Measurements from ENCODE around the gene RNF112.
A peak's percentile ranks its signal among the peaks of the same experiment; 100 is the strongest.
"Not testable (repeated sequence)": the region's sequence is repeated elsewhere in the genome, so short reads cannot be mapped to it uniquely, and the experiment has no call there.

RNF112 gene

GRCh38 chr17:19447085-19447583, 36.1 kb downstream of the RNF112 start:
- DNase-seq (ENCODE audit: low read depth in 3 of 3) = peak; percentile 27 to 62 (median 54)

DNA sequence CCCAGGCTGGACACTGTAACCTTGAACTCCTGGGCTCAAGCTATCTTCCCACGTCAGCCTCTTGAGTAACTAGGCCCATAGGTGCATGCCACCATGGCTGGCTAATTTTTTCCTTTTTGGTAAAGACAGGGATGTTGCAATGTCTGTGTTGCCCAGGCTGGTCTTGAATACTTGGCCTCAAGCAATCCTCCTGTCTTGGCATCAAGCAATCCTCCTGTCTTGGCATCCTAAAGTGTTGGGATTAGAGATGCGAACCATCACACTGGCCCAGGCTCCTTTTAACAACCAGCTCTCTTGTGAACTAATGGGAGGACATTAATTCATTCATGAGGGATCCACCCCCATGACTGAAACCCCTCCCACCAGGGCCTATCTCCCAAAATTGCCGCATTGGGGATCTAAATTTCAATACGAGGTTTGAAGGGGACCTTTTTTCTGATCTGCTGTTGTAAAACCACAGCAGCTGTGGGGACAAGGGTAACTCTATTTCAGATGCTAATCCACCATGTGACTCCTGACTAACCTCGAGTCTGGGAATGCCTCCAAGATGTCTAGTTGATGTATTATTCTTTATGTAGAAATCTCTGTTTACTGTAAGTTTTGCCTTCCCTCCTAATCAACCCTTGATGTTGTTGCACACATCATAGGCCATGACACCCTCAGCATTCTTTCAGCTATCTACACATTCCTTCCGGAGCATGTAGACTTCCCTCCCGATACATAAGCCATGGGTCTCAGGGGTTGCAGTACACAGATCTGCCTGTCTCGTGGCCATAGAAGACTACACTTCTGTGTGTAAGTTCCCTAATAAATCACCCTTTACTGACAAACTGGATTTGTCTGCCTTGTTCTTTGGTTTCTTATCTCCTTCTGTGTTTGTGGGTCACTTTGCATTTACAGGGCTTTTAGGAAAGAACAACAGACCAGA, 37.6 kb downstream of the RNF112 start:
- no peak for DNase-seq (ENCODE audit: low read depth in 3 of 3)

DNA sequence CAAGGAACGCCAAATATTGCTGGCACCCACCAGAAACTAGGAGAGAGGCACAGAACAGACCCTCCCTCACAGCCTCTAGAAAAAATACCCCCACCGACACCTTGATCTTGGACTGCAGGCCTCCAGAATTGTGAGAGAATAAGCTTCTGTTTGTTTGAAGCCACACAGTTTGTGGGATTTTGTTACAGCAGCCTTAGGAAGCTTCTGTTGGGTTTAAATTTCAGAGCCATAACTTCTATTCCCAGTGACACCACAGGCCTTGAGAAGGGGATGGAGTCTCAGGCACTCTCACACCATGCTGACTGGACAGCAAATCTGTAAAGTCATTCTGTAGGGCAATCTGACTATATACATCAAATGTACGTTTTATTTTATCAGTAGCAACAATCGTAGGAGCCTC, 38.6 kb downstream of the RNF112 start:
- no peak for DNase-seq (ENCODE audit: low read depth in 3 of 3)

GRCh38 chr17:19453296-19453695, 42.3 kb downstream of the RNF112 start:
- no peak for DNase-seq (ENCODE audit: low read depth in 3 of 3)

GRCh38 chr17:19454074-19454473, 43.0 kb downstream of the RNF112 start:
- no peak for DNase-seq (ENCODE audit: low read depth in 3 of 3)

DNA sequence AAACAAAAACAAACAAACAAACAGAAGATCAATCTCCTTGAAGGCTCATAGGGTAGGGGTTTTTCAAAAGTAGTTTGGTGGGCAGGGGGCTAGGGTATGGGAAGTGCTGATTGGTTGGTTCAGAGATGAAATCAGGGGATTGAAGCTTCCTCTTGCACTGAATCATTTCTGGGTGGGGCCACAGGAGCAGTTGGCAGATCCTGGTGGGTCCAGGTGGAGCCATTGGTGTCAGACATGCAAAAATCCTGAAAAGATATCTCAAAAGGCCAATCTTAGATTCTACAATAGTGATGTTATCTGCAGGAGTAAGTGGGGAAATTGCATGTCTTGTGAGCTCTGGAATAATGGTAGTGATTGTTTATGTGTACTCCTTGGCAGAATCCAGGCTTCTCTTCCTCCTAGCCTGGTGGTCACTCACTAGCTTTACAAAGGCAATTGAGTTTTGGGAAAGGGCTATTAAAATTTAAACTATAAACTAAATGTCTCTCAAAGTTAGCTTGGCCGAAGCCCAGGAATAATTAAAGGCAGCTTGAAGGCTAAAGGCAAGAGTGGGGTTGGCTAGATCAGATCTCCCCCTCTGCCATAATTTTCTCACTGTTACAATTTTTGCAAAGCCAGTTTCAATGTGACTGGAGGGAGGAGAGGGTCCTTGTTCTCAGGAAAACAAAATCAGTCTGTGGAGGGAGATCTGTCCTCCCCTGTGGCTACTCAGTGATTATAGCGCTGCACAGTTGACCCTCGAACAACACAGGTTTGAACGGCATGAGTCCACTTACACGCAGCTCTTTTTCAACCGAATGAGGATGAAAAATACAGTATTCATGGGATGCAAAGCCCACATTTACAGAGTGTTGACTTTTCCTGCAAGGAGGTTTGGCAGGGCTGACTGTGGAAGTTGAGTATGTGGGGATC, 45.2 kb downstream of the RNF112 start:
- no peak for DNase-seq (ENCODE audit: low read depth in 3 of 3)

DNA sequence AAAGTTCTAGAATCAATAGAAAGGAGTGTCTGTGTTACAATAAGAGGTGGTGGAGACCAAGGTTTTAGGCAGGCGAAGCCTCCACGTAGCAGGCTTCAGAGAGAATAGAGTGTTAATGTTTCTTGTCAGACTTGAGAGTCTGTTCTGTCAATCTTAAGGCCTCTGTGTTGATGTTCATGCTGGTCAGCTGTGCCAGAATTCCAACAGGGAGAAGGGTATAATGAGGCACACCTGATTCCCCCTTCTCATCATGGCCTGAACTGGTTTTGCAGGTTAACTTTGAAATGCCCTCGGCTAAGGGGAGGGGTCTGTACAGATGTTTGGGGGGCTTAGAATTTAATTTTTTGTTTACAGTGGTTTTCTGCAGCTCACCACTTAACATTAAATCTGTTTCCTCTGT, 46.0 kb downstream of the RNF112 start:
- no peak for DNase-seq (ENCODE audit: low read depth in 3 of 3)

DNA sequence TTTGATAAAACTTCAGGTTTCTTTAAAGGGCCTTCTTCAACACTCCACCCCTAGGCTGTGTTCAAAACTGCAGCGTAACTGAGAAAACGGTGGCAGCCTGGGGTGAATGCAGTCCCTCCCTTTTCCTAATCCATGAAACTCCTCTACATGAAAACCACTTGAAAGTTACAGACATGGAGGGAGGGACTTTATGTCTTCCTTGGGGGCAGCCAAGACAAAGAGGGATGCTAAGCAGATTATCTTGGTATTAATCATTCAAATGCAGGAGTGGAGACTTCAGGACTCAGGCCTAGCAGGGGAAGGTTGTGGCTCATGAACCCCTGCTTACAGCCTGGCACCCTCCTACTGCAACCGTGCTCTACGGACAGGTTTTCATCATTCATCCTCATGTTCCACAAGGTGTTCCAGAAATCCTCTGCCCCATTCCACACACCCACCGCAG, 46.8 kb downstream of the RNF112 start:
- DNase-seq (ENCODE audit: low read depth in 3 of 3) = no peak

- DNase-seq (ENCODE audit: low read depth in 3 of 3) = not testable (repeated sequence)
Observed at GRCh38 chr17:19458481-19458880, 47.4 kb downstream of the RNF112 start.

- not testable (repeated sequence) for DNase-seq (ENCODE audit: low read depth in 3 of 3)
Observed at GRCh38 chr17:19459018-19459655, 48.1 kb downstream of the RNF112 start.

DNA sequence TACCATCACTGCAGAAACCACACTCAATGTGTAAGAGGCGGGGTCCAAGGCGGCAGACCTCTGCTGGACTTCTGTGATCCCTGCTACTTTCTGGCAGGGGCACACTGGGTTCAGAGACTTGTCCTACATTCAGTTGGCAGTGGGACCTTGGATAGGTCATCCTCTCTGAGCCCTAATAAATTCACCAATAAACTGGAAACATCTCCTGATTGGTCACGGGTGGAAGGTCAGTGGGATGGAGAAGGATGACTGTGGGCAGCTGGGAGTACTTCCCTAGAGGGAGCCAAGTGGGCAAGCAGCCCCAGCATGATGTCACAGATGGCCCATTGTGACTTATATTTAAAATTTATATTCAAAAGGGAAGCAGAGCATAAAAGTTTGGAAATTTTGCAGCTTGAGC, 49.7 kb downstream of the RNF112 start:
- DNase-seq (ENCODE audit: low read depth in 3 of 3) = no peak

DNA sequence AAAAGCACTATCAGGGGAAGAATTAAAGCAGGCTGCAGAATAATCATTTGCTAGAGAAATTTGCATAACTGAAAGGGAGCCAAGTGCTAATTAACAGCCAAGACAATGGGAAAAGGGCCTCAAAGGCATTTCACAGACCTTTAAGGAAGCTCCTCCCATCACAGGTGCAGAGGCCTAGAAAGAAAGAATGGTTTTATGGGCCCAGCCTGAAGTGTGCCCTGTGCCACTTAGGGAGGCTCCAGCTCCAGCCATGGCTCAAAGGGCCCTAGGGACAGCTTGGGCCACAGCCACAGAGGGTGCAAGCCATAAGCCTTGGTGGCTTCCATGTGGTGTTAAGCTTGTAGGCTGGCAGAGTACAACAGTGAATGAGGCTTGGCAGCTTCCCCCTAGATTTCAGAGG, 50.1 kb downstream of the RNF112 start:
- DNase-seq (ENCODE audit: low read depth in 3 of 3) = no peak

DNA sequence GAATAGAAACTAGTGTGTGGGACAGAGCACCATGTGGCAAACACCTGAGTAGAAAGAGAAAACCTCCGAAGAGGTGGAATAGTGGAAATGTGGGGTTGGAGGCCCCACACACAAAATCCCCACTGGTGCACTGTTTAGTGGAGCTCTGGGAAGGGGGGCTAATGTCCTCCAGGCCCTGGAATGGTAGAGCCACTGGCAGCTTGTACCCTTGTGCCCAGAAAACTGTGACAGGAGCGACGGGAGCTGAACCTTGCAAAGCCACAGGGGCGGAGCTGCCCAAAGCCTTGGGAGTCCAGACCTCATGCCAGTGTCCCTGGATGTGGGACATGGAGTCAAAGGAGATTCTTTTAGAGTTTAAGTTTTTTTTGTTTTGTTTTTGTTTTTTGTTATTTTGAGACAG, 50.6 kb downstream of the RNF112 start:
- no peak for DNase-seq (ENCODE audit: low read depth in 3 of 3)

GRCh38 chr17:19462456-19463035, 51.5 kb downstream of the RNF112 start:
- not testable (repeated sequence) for DNase-seq (ENCODE audit: low read depth in 3 of 3)

DNA sequence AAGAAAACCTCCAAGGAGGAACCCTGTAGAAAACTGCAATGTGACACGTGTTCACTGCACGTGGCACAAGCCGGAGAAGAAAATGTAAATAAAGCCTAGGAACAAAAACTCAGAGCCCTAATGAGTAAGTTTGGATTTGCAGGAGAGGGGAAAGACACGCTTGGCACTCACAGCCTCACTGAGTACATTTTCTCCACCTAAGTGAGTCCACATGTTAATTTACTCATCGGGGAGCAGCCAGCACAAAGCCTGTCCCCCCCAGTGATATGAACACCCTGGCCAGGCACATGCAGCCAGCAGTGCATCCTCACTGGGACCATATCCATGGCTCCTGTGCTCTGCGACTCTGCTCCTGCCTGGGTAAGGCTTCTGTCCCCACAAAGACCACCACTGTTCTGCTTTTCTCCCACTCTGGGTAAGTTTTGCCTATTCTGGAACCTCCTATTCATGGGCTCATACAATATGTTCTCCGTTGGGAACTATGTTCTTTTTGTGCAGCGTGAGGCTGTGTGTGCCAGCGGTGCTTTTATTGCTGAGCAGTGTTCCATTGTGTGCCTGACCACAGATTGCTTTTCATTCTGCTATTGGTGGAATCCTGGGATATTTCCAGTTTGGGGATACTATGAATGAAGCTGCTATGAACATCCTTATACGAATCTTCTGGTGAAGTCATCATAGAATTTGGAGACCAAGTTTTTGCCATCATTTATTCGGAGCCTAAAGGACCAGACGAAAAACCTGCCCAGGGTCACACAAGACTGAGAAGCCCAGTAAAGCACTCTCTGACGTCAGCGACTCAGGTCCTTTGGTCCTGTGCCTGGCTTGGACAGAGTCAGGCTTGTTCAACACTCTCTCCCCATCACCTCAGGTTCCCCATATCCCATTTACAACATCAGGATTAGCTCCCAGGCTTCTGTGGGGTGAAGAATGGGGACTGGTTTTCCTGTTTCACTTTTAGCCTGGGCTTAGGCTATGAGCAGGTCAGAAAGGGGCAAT, 53.3 kb downstream of the RNF112 start:
- DNase-seq (ENCODE audit: low read depth in 3 of 3) = no peak

All from stimulated activated CD4-positive, alpha-beta T cell treated with anti-CD3 and anti-CD28 coated beads, TNF-alpha, amount 100 ng/mL, for 24 hours (primary cell).